ENCODE data around the gene PLXDC2. TPM values are rescaled to one million over a fixed set of nuclear protein-coding genes. Genes with fewer than 3 reads are reported as not detected.

The PLXDC2 gene
- total and polyA plus RNA-seq, 4 donors: 11.8 to 99.6 (median 40.8) TPM

DNA sequence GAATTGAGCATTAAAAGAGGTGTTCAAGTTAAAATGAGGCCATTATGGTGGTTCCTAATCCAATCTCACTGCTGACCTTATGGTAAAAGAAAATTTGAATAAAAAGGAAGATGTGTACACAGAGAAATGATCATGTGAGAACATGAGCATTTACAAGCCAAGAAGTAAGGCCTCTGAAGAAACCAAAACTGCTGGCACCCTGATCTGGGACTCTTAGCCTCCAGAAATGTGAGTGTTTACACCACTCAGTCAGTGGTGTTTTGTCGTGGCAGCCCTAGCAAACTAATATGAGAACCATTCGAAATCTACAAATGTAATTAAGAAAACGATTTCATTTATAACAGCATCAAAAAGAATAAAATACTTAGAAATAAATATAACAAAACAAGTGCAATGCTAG lies 6.8 kb upstream of the PLXDC2 start:
- H3K27me3 ChIP-seq (ENCODE audit: control insufficient read depth in 3 of 3, insufficient read depth in 3 of 3, low read length in 2 of 3): no peaks in the 10 kb centered on the region
- no peak for ATAC-seq (ENCODE audit: insufficient read depth, low FRiP score)
- 91 to 92% methylated on average over 3 of the region's 3 CpGs for WGBS, 2 donors

DNA sequence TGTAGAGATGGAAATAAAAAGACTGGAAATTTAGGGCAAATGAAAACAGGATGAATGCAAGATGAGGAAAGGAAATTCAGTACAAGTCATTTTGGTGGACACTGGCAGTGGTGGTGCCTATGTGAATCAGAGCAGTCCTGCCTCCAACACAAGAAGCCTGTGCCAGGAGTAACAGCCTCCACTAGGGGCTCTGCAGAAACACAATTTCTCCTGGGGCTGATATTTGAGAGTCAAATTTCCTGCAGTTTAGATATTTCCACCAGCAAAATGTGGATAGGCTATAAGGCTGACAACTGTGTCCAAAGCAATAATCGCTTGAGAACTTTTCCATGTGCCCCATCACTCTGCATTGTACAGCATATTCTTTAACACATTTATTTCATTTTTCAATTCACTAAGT lies 4.7 kb upstream of the PLXDC2 start:
- Histone ChIP-seq H3K9ac (ENCODE audit: insufficient read depth in 1 of 2, low read length in 2 of 2) (no peak overlapping the region), H3K27ac (ENCODE audit: low read depth in 1 of 2, low read length in 1 of 2) (no peak overlapping the region), H3K27me3 (ENCODE audit: control insufficient read depth in 3 of 3, insufficient read depth in 3 of 3, low read length in 2 of 3) (peaks cover 0 to 3% (median 0%) of the 10 kb centered on the region in 3 donors), H3K36me3 (ENCODE audit: control insufficient read depth in 4 of 4, insufficient read depth in 4 of 4, low read length in 4 of 4) (peaks cover 0 to 3% (median 0%) of the 10 kb centered on the region in 4 donors), H3K9me3 (ENCODE audit: control insufficient read depth in 4 of 4, insufficient read depth in 3 of 4, low read length in 3 of 4) (no peaks in the 10 kb centered on the region), H3K4me3 (no peak overlapping the region), H3K4me1 (ENCODE audit: control insufficient read depth in 5 of 5, insufficient read depth in 5 of 5, low read length in 5 of 5) (peaks cover 0 to 29% (median 0%) of the 10 kb centered on the region in 5 donors)
- peak; percentile 24 to 64 (median 56) for DNase-seq
- TF ChIP-seq, protein P1, sequence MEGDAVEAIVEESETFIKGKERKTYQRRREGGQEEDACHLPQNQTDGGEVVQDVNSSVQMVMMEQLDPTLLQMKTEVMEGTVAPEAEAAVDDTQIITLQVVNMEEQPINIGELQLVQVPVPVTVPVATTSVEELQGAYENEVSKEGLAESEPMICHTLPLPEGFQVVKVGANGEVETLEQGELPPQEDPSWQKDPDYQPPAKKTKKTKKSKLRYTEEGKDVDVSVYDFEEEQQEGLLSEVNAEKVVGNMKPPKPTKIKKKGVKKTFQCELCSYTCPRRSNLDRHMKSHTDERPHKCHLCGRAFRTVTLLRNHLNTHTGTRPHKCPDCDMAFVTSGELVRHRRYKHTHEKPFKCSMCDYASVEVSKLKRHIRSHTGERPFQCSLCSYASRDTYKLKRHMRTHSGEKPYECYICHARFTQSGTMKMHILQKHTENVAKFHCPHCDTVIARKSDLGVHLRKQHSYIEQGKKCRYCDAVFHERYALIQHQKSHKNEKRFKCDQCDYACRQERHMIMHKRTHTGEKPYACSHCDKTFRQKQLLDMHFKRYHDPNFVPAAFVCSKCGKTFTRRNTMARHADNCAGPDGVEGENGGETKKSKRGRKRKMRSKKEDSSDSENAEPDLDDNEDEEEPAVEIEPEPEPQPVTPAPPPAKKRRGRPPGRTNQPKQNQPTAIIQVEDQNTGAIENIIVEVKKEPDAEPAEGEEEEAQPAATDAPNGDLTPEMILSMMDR (IDR thresholded peaks at IDR 0.05; ENCODE audit: control extremely low read depth, extremely low read depth): peak; percentile 4
- no peak for ATAC-seq (ENCODE audit: insufficient read depth, low FRiP score)
- 85 to 92% methylated on average over 1 of the region's 1 CpG for WGBS, 2 donors

More for the DNA sequence above, 6.8 kb upstream of the PLXDC2 start:
- Histone ChIP-seq H3K9ac (ENCODE audit: insufficient read depth in 1 of 2, low read length in 2 of 2) (no peak overlapping the region), H3K36me3 (ENCODE audit: control insufficient read depth in 4 of 4, insufficient read depth in 4 of 4, low read length in 4 of 4) (no peaks in the 10 kb centered on the region), H3K4me1 (ENCODE audit: control insufficient read depth in 5 of 5, insufficient read depth in 5 of 5, low read length in 5 of 5) (peaks cover 0 to 23% (median 0%) of the 10 kb centered on the region in 5 donors), H3K4me3 (no peak overlapping the region), H3K9me3 (ENCODE audit: control insufficient read depth in 4 of 4, insufficient read depth in 3 of 4, low read length in 3 of 4) (peaks cover 0 to 6% (median 2%) of the 10 kb centered on the region in 4 donors), H3K27ac (ENCODE audit: low read depth in 1 of 2, low read length in 1 of 2) (no peak overlapping the region)
- TF ChIP-seq, protein P1 (IDR thresholded peaks at IDR 0.05; ENCODE audit: control extremely low read depth, extremely low read depth): no peak
- no peak for DNase-seq

DNA sequence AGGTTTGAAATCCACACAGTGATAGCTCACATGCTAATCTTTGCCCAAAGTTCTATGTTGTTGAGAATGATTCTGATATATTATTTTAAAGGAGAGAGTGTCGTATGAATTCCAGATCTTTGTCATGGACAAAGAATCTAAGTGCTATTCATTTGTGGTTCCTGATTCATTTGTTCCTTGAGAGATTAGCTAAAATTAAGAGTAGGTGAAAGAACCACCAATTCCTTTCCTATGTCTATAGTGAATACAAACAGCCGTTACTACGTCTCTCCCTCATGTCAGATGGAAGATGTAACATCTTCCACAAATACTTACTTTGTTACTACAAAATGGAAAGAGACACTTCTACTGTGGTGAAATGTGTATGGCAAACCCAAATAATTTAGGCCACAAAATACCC lies 3.3 kb upstream of the PLXDC2 start:
- Histone ChIP-seq H3K4me1 (ENCODE audit: control insufficient read depth in 5 of 5, insufficient read depth in 5 of 5, low read length in 5 of 5) (peaks cover 0 to 29% (median 0%) of the 10 kb centered on the region in 5 donors), H3K9me3 (ENCODE audit: control insufficient read depth in 4 of 4, insufficient read depth in 3 of 4, low read length in 3 of 4) (no peaks in the 10 kb centered on the region), H3K36me3 (ENCODE audit: control insufficient read depth in 4 of 4, insufficient read depth in 4 of 4, low read length in 4 of 4) (peaks cover 0 to 14% (median 0%) of the 10 kb centered on the region in 4 donors), H3K4me3 (no peak overlapping the region), H3K27me3 (ENCODE audit: control insufficient read depth in 3 of 3, insufficient read depth in 3 of 3, low read length in 2 of 3) (peaks cover 0 to 3% (median 0%) of the 10 kb centered on the region in 3 donors), H3K27ac (ENCODE audit: low read depth in 1 of 2, low read length in 1 of 2) (no peak overlapping the region), H3K9ac (ENCODE audit: insufficient read depth in 1 of 2, low read length in 2 of 2) (no peak overlapping the region)
- ATAC-seq (ENCODE audit: insufficient read depth, low FRiP score): no peak
- DNase-seq: no peak
- WGBS, 2 donors: 85 to 91% methylated on average over 3 of the region's 3 CpGs
- TF ChIP-seq, protein P1 (IDR thresholded peaks at IDR 0.05; ENCODE audit: control extremely low read depth, extremely low read depth): no peak

Data from lung (tissue), 12 donors.